HEK293 (cell line): ENCODE results near the gene TPRA1.

Experiments used
- CTCF ChIA-PET: fragments of 350-600 bp; formaldehyde crosslinking; extraction: SDS; loops from one replicate; lab custom pipeline; 2021; ENCODE audit warnings: antibody characterized with exemption; lab: Yijun Ruan, JAX
- POLR2A ChIA-PET: fragments of 300-600 bp; formaldehyde crosslinking; extraction: SDS; loops from one replicate; lab custom pipeline; 2020; ENCODE audit warnings: antibody characterized with exemption, inconsistent platforms; lab: Yijun Ruan, JAX
- H3K27ac ChIP-seq: fragments of 200-500 bp; sonication (Bioruptor generic); 2 replicates; pipeline ENCODE4 v1.5.1; 2014; ENCODE audit warnings: low read depth, low read length, control low read depth, inconsistent platforms; ENCODE audit errors: extremely low read depth
- H3K36me3 ChIP-seq, 2 experiments: fragments of 200-500 bp in 1 of 2; sonication (Bioruptor generic) in 1 of 2; 1 replicate in 1 of 2; 2 replicates in 1 of 2; pipeline ENCODE4 v1.5.1; 2014 to 2017; ENCODE audit warnings: inconsistent platforms in 2 of 2, low read length in 2 of 2; ENCODE audit not compliant: control insufficient read depth in 2 of 2, insufficient read depth in 1 of 2
- H3K4me1 ChIP-seq: fragments of 200-500 bp; sonication (Bioruptor generic); 2 replicates; pipeline ENCODE4 v1.5.1; 2014; ENCODE audit warnings: mild to moderate bottlenecking, low read length, inconsistent platforms; ENCODE audit not compliant: control insufficient read depth, insufficient read depth
- H3K4me3 ChIP-seq: 2 replicates; pipeline ENCODE4 v1.5.1; 2011; ENCODE audit warnings: low read depth, mild to moderate bottlenecking, control low read depth, low read length, moderate library complexity
- H3K9me3 ChIP-seq: fragments of 200-500 bp; sonication (Bioruptor generic); 2 replicates; pipeline ENCODE4 v1.5.1; 2014; ENCODE audit warnings: low read depth, low read length, inconsistent platforms; ENCODE audit not compliant: control insufficient read depth, insufficient read depth
- GLIS2 ChIP-seq: fragments of 450-650 bp; formaldehyde crosslinking; IDR thresholded peaks from 2 replicates; pipeline ENCODE4 v1.5.1; 2016; ENCODE audit warnings: missing biosample characterization, missing genetic modification characterization
- KLF16 ChIP-seq: fragments of 450-650 bp; formaldehyde crosslinking; IDR thresholded peaks from 2 replicates; pipeline ENCODE4 v1.5.1; 2017; ENCODE audit warnings: missing biosample characterization, missing genetic modification characterization
- KLF7 ChIP-seq: fragments of 450-650 bp; formaldehyde crosslinking; IDR thresholded peaks from 2 replicates; pipeline ENCODE4 v1.5.1; 2016; ENCODE audit warnings: missing biosample characterization, missing genetic modification characterization, borderline replicate concordance
- YY1 ChIP-seq: fragments of 450-650 bp; formaldehyde crosslinking; IDR thresholded peaks from 2 replicates; pipeline ENCODE4 v1.5.1; 2018; ENCODE audit warnings: missing biosample characterization, missing genetic modification characterization
- ZBTB1 ChIP-seq: fragments of 450-650 bp; formaldehyde crosslinking; IDR thresholded peaks from 2 replicates; pipeline ENCODE4 v1.5.1; 2016; ENCODE audit warnings: missing biosample characterization, missing genetic modification characterization
- ZBTB20 ChIP-seq: fragments of 450-650 bp; formaldehyde crosslinking; IDR thresholded peaks from 2 replicates; pipeline ENCODE4 v1.5.1; 2016; ENCODE audit warnings: missing biosample characterization, missing genetic modification characterization
- ZNF121 ChIP-seq: fragments of 450-650 bp; formaldehyde crosslinking; IDR thresholded peaks from 2 replicates; pipeline ENCODE4 v1.5.1; 2016; ENCODE audit warnings: missing biosample characterization, missing genetic modification characterization
- ZNF146 ChIP-seq: fragments of 450-650 bp; formaldehyde crosslinking; IDR thresholded peaks from 2 replicates; pipeline ENCODE4 v1.5.1; 2016; ENCODE audit warnings: missing biosample characterization, missing genetic modification characterization
- ZNF16 ChIP-seq: fragments of 450-650 bp; formaldehyde crosslinking; IDR thresholded peaks from 2 replicates; pipeline ENCODE4 v1.5.1; 2016; ENCODE audit warnings: low read depth, missing biosample characterization, missing genetic modification characterization
- ZNF248 ChIP-seq: fragments of 450-650 bp; formaldehyde crosslinking; IDR thresholded peaks from 2 replicates; pipeline ENCODE4 v1.5.1; 2017; ENCODE audit warnings: missing biosample characterization, missing genetic modification characterization
- ZNF274 ChIP-seq, 2 experiments: fragments of 200-500 bp in 1 of 2; fragments of 450-650 bp in 1 of 2; sonication (Bioruptor generic) in 1 of 2; formaldehyde crosslinking in 1 of 2; IDR thresholded peaks; 2 replicates each; pipeline versions ENCODE4 v1.5.1 to v1.6.1; 2014 to 2016; ENCODE audit warnings: borderline replicate concordance in 1 of 2, inconsistent platforms in 1 of 2, low read length in 1 of 2, missing biosample characterization in 1 of 2, missing genetic modification characterization in 1 of 2
- ZNF549 ChIP-seq: fragments of 450-650 bp; IDR thresholded peaks from 2 replicates; pipeline ENCODE4 v1.5.1; 2018; ENCODE audit warnings: missing biosample characterization, missing genetic modification characterization, mild to moderate bottlenecking, inconsistent platforms, moderate library complexity
- ZNF585B ChIP-seq: fragments of 450-650 bp; formaldehyde crosslinking; IDR thresholded peaks from 2 replicates; pipeline ENCODE4 v1.5.1; 2016; ENCODE audit warnings: missing biosample characterization, missing genetic modification characterization
- ZNF654 ChIP-seq: fragments of 450-650 bp; formaldehyde crosslinking; IDR thresholded peaks from 2 replicates; pipeline ENCODE4 v1.5.1; 2016; ENCODE audit warnings: low read depth, missing biosample characterization, missing genetic modification characterization
- ZNF707 ChIP-seq: fragments of 450-650 bp; formaldehyde crosslinking; IDR thresholded peaks from 2 replicates; pipeline ENCODE4 v1.5.1; 2016; ENCODE audit warnings: missing biosample characterization, missing genetic modification characterization
- ZSCAN23 ChIP-seq: fragments of 450-650 bp; formaldehyde crosslinking; IDR thresholded peaks from 2 replicates; pipeline ENCODE4 v1.5.1; 2016; ENCODE audit warnings: missing biosample characterization, missing genetic modification characterization
- TF ChIP-seq, protein P1 (sequence below): fragments of 450-650 bp; formaldehyde crosslinking; IDR thresholded peaks from 2 replicates; pipeline ENCODE4 v1.5.1; 2017; ENCODE audit warnings: missing biosample characterization, missing genetic modification characterization
- TF ChIP-seq, protein P2 (sequence below): fragments of 450-650 bp; formaldehyde crosslinking; IDR thresholded peaks from 2 replicates; pipeline ENCODE4 v1.5.1; 2016; ENCODE audit warnings: missing biosample characterization, missing genetic modification characterization
- TF ChIP-seq, protein P3 (sequence below): fragments of 450-650 bp; IDR thresholded peaks from 2 replicates; pipeline ENCODE4 v1.5.1; 2018; ENCODE audit warnings: missing biosample characterization, missing genetic modification characterization

Gene TPRA1

DNA sequence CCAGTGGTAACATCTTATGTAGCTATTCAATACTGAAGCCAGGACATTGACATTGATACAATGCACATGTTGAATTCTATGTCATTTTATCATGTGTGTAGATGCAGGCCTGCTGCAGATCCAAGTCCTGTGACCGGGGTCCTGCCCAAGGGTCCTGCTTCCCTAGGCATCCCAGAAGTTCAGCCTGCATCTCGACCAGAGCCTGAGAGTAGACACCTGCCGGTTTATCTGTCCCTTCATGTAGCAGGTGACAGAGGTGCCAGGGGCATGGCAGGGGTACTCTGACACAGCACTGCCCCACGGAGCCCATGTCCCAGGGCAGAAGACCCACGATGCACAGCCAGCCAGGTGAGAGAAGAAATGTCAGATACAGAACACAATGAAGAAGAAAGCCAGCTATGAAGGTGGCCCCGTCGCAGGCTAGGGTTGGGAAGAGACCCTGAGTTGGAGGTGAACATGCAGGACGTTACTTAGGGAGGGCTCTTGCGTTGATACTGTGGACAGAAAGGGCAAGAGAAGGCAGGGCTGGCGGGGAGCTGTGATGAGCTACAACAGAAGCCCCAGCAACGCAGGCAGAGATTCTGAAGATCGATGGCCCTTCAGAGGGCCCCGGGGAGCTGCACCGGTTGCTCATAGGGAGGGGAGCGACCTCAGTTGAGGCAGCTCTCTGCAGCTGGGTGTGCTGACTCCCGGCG lies 51.0 kb downstream of the TPRA1 start:
- H3K27ac ChIP-seq, result no peak overlapping the region

DNA sequence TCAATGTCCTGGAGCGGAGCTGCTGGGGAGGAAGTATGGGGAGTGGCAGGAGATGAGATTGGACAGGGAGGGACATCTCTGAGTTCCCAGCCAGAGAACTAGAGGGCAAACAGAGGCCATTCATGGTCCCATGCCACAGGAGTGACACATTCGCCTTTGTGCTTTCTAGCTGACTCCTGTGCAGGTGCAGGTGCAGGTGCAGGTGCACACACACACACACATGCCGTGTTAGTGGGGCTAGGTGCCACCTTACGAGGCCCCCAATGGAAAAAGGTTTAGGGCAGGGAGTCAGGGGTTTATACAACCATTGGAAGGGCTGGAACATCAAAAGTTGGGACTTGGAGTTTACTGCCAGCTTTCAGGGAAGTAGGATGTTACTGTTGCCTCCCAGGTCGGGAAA lies 52.0 kb downstream of the TPRA1 start:
- no peak overlapping the region for H3K27ac ChIP-seq
- no peak for TF ChIP-seq ZNF121
- no peak for TF ChIP-seq ZNF248 (tag by site-specific recombination)
- TF ChIP-seq GLIS2, result no peak
- TF ChIP-seq, protein P1, sequence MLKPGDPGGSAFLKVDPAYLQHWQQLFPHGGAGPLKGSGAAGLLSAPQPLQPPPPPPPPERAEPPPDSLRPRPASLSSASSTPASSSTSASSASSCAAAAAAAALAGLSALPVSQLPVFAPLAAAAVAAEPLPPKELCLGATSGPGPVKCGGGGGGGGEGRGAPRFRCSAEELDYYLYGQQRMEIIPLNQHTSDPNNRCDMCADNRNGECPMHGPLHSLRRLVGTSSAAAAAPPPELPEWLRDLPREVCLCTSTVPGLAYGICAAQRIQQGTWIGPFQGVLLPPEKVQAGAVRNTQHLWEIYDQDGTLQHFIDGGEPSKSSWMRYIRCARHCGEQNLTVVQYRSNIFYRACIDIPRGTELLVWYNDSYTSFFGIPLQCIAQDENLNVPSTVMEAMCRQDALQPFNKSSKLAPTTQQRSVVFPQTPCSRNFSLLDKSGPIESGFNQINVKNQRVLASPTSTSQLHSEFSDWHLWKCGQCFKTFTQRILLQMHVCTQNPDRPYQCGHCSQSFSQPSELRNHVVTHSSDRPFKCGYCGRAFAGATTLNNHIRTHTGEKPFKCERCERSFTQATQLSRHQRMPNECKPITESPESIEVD (tag by site-specific recombination), result no peak
- TF ChIP-seq KLF16 (tag by site-specific recombination), result no peak
- TF ChIP-seq ZNF707, result no peak
- TF ChIP-seq ZBTB20 (tag by site-specific recombination), result no peak
- TF ChIP-seq, protein P2, sequence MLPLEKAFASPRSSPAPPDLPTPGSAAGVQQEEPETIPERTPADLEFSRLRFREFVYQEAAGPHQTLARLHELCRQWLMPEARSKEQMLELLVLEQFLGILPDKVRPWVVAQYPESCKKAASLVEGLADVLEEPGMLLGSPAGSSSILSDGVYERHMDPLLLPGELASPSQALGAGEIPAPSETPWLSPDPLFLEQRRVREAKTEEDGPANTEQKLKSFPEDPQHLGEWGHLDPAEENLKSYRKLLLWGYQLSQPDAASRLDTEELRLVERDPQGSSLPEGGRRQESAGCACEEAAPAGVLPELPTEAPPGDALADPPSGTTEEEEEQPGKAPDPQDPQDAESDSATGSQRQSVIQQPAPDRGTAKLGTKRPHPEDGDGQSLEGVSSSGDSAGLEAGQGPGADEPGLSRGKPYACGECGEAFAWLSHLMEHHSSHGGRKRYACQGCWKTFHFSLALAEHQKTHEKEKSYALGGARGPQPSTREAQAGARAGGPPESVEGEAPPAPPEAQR (tag by site-specific recombination), result no peak
- TF ChIP-seq ZSCAN23, result no peak
- no peak for TF ChIP-seq ZNF549
- TF ChIP-seq ZNF146 (tag by site-specific recombination), result no peak
- no peak for TF ChIP-seq ZBTB1
- TF ChIP-seq ZNF585B (tag by site-specific recombination), result no peak
- TF ChIP-seq ZNF654, result no peak
- no peak for TF ChIP-seq YY1
- no peak for TF ChIP-seq ZNF16 (tag by site-specific recombination)
- H3K9me3 ChIP-seq, result no peaks in the 10 kb centered on the region
- H3K36me3 ChIP-seq, result no peaks in the 10 kb centered on the region
- H3K4me3 ChIP-seq, result no peak overlapping the region
- CTCF ChIA-PET, result interaction anchor here (0.7 kb wide), 1 partner anchor 627 kb away, joined by 5 read pairs; no protein-coding TSS in a partner anchor
- POLR2A ChIA-PET, result no interaction called here
- H3K4me1 ChIP-seq, result no peaks in the 10 kb centered on the region

More for the DNA sequence above, 51.0 kb downstream of the TPRA1 start:
- CTCF ChIA-PET, result interaction anchor here (0.7 kb wide), 1 partner anchor 172 kb away, joined by 4 read pairs; no protein-coding TSS in a partner anchor
- Histone ChIP-seq H3K9me3 (no peaks in the 10 kb centered on the region), H3K36me3 (no peaks in the 10 kb centered on the region), H3K4me1 (no peaks in the 10 kb centered on the region), H3K4me3 (no peak overlapping the region)
- POLR2A ChIA-PET, result no interaction called here
- TF ChIP-seq KLF7 (tag by site-specific recombination) (no peak), ZBTB20 (tag by site-specific recombination) (peak; percentile 50; the same call in 1 of the 2 replicates), ZNF274 (IDR thresholded peaks at IDR 0.05; ENCODE audit: low read length) (no peak), ZNF274 (tag by site-specific recombination; IDR thresholded peaks at IDR 0.05; ENCODE audit: borderline replicate concordance) (no peak)
- TF ChIP-seq, protein P3, sequence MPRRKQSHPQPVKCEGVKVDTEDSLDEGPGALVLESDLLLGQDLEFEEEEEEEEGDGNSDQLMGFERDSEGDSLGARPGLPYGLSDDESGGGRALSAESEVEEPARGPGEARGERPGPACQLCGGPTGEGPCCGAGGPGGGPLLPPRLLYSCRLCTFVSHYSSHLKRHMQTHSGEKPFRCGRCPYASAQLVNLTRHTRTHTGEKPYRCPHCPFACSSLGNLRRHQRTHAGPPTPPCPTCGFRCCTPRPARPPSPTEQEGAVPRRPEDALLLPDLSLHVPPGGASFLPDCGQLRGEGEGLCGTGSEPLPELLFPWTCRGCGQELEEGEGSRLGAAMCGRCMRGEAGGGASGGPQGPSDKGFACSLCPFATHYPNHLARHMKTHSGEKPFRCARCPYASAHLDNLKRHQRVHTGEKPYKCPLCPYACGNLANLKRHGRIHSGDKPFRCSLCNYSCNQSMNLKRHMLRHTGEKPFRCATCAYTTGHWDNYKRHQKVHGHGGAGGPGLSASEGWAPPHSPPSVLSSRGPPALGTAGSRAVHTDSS, result no peak
